GM08714 (cell line): ENCODE data around the gene PDE4D.
"Not testable (repeated sequence)": the region's sequence is repeated elsewhere in the genome, so short reads cannot be mapped to it uniquely, and the experiment has no call there.

Experiments used
- H3K4me3 ChIP-seq: fragments of 200-500 bp; sonication (Bioruptor generic); 2 replicates; pipeline ENCODE4 v1.5.1; 2014; ENCODE audit warnings: mild to moderate bottlenecking, low read length, inconsistent platforms
- ZNF274 ChIP-seq: IDR thresholded peaks from 2 replicates; pipeline ENCODE4 v1.6.1; 2012; ENCODE audit warnings: mild to moderate bottlenecking, low read depth, low read length

PDE4D gene

GRCh38 chr5:59799668-59800346 lies 93.7 kb downstream of the PDE4D start:
- TF ChIP-seq ZNF274: no peak
- H3K4me3 ChIP-seq: no peak overlapping the region

GRCh38 chr5:59798862-59799667 lies 94.5 kb downstream of the PDE4D start:
- H3K4me3 ChIP-seq: peak overlapping the region; percentile 17
- no peak for TF ChIP-seq ZNF274

GRCh38 chr5:59795141-59795540 lies 98.4 kb downstream of the PDE4D start:
- no peak for TF ChIP-seq ZNF274
- H3K4me3 ChIP-seq: no peak overlapping the region

- no peak for TF ChIP-seq ZNF274
- H3K4me3 ChIP-seq: no peak overlapping the region
Observed at GRCh38 chr5:59792983-59793585, 100.4 kb downstream of the PDE4D start.

- H3K4me3 ChIP-seq: no peak overlapping the region
- TF ChIP-seq ZNF274: no peak
Observed at GRCh38 chr5:59791617-59792016, 101.9 kb downstream of the PDE4D start.

- H3K4me3 ChIP-seq: no peak overlapping the region; the same call in 1 of the 2 replicates
- no peak for TF ChIP-seq ZNF274
Observed at GRCh38 chr5:59790776-59791475, 102.6 kb downstream of the PDE4D start.

- no peak for TF ChIP-seq ZNF274
Observed at GRCh38 chr5:59790376-59790775, 103.2 kb downstream of the PDE4D start.

GRCh38 chr5:59789894-59790293 lies 103.6 kb downstream of the PDE4D start:
- no peak for TF ChIP-seq ZNF274

More at GRCh38 chr5:59790376-59790775, 103.2 kb downstream of the PDE4D start:
- H3K4me3 ChIP-seq: no peak overlapping the region; the same call in 1 of the 2 replicates

GRCh38 chr5:59789197-59789596 lies 104.3 kb downstream of the PDE4D start:
- TF ChIP-seq ZNF274: no peak
- no peak overlapping the region for H3K4me3 ChIP-seq

More at GRCh38 chr5:59789894-59790293, 103.6 kb downstream of the PDE4D start:
- no peak overlapping the region for H3K4me3 ChIP-seq

- no peak for TF ChIP-seq ZNF274
- H3K4me3 ChIP-seq: no peak overlapping the region
Observed at GRCh38 chr5:59786334-59786805, 107.2 kb downstream of the PDE4D start.

GRCh38 chr5:59785676-59786333 lies 107.7 kb downstream of the PDE4D start:
- TF ChIP-seq ZNF274: no peak
- no peak overlapping the region for H3K4me3 ChIP-seq

GRCh38 chr5:59784708-59785107 lies 108.8 kb downstream of the PDE4D start:
- H3K4me3 ChIP-seq: not testable (repeated sequence)

GRCh38 chr5:59783264-59783663 lies 110.3 kb downstream of the PDE4D start:
- H3K4me3 ChIP-seq: no peak overlapping the region
- no peak for TF ChIP-seq ZNF274

- no peak for TF ChIP-seq ZNF274
- H3K4me3 ChIP-seq: no peak overlapping the region
Observed at GRCh38 chr5:59782856-59783255, 110.7 kb downstream of the PDE4D start.
